ENCODE results near the gene PNLDC1. TPM values are rescaled to one million over a fixed set of nuclear protein-coding genes. Genes with fewer than 3 reads are reported as not detected.

PNLDC1 gene
- total and polyA plus RNA-seq, 2 experiments from 2014 or later: 0.11 TPM; not detected in 1

GRCh38 chr6:159788276-159788675 is 11.8 kb upstream of the PNLDC1 start:
- no peaks in the 10 kb centered on the region for H3K36me3 ChIP-seq (replicated peaks; ENCODE audit: insufficient read depth, low read depth)
- peaks cover 30% of the 10 kb centered on the region for H3K4me1 ChIP-seq (ENCODE audit: insufficient read depth)
- peak overlapping the region; percentile 76 for H3K27ac ChIP-seq
- peak overlapping the region; percentile 35 for H3K4me3 ChIP-seq
- WGBS (ENCODE audit: low lambda C conversion rate, missing lambda C conversion rate): 35% methylated on average over 15 of the region's 15 CpGs
- TF ChIP-seq CTCF (IDR thresholded peaks at IDR 0.05; ENCODE audit: poor library complexity) (no peak), EZH2 (IDR thresholded peaks at IDR 0.05; ENCODE audit: borderline replicate concordance) (no peak), EZH2phosphoT487 (IDR thresholded peaks at IDR 0.05; ENCODE audit: low read depth, severe bottlenecking, unreplicated experiment) (no peak)
- H3K79me2 ChIP-seq: peaks cover 82% of the 10 kb centered on the region
- no peaks in the 10 kb centered on the region for H3K27me3 ChIP-seq
- H3K4me2 ChIP-seq: peak overlapping the region; percentile 92
- H2AFZ ChIP-seq: no peak overlapping the region
- H3K9me3 ChIP-seq (ENCODE audit: low read depth): no peaks in the 10 kb centered on the region
- peaks cover 19% of the 10 kb centered on the region for H4K20me1 ChIP-seq (ENCODE audit: insufficient read depth, poor library complexity, severe bottlenecking)
- no peaks in the 10 kb centered on the region for H3K9me2 ChIP-seq (replicated peaks; ENCODE audit: insufficient read depth)
- no peak for DNase-seq (ENCODE audit: low spot score)

- H3K27ac ChIP-seq: peak overlapping the region; percentile 76
- H3K9me3 ChIP-seq (ENCODE audit: low read depth): no peaks in the 10 kb centered on the region
- H3K27me3 ChIP-seq: no peaks in the 10 kb centered on the region
- H3K4me3 ChIP-seq: peak overlapping the region; percentile 35
- no peaks in the 10 kb centered on the region for H3K36me3 ChIP-seq (replicated peaks; ENCODE audit: insufficient read depth, low read depth)
- H3K4me1 ChIP-seq (ENCODE audit: insufficient read depth): peaks cover 32% of the 10 kb centered on the region
- peak overlapping the region; percentile 92 for H3K4me2 ChIP-seq
- WGBS (ENCODE audit: low lambda C conversion rate, missing lambda C conversion rate): under 1% methylated on average over 42 of the region's 60 CpGs
- peak overlapping the region; percentile 20 for H2AFZ ChIP-seq
- DNase-seq (ENCODE audit: low spot score): peak; percentile 68
- no peak for TF ChIP-seq EZH2phosphoT487 (IDR thresholded peaks at IDR 0.05; ENCODE audit: low read depth, severe bottlenecking, unreplicated experiment)
- no peak for TF ChIP-seq CTCF (IDR thresholded peaks at IDR 0.05; ENCODE audit: poor library complexity)
- TF ChIP-seq EZH2 (IDR thresholded peaks at IDR 0.05; ENCODE audit: borderline replicate concordance): no peak
- H4K20me1 ChIP-seq (ENCODE audit: insufficient read depth, poor library complexity, severe bottlenecking): peaks cover 19% of the 10 kb centered on the region
- H3K79me2 ChIP-seq: peaks cover 85% of the 10 kb centered on the region
- no peaks in the 10 kb centered on the region for H3K9me2 ChIP-seq (replicated peaks; ENCODE audit: insufficient read depth)
Observed at GRCh38 chr6:159788753-159789376, 11.2 kb upstream of the PNLDC1 start.

GRCh38 chr6:159789377-159790148 is 10.5 kb upstream of the PNLDC1 start, which contains the start of gene TCP1:
TCP1 (minus strand) TSS chr6:159789602; CDS start chr6:159789468, 134 bp downstream.
- no peaks in the 10 kb centered on the region for H3K9me3 ChIP-seq (ENCODE audit: low read depth)
- H3K36me3 ChIP-seq (replicated peaks; ENCODE audit: insufficient read depth, low read depth): no peaks in the 10 kb centered on the region
- no peaks in the 10 kb centered on the region for H3K9me2 ChIP-seq (replicated peaks; ENCODE audit: insufficient read depth)
- no peak for TF ChIP-seq EZH2 (IDR thresholded peaks at IDR 0.05; ENCODE audit: borderline replicate concordance)
- TF ChIP-seq CTCF (IDR thresholded peaks at IDR 0.05; ENCODE audit: poor library complexity): no peak
- TF ChIP-seq EZH2phosphoT487 (IDR thresholded peaks at IDR 0.05; ENCODE audit: low read depth, severe bottlenecking, unreplicated experiment): no peak
- peak within 1 kb of the TSS; percentile 83 for H3K27ac ChIP-seq
- peak within 1 kb of the TSS; percentile 45 for H2AFZ ChIP-seq
- H4K20me1 ChIP-seq (ENCODE audit: insufficient read depth, poor library complexity, severe bottlenecking): peaks cover 19% of the 10 kb centered on the region
- peak; percentile 100 for DNase-seq (ENCODE audit: low spot score)
- peak within 1 kb of the TSS; percentile 53 for H3K4me3 ChIP-seq
- WGBS (ENCODE audit: low lambda C conversion rate, missing lambda C conversion rate): 2% methylated on average over 60 of the region's 64 CpGs
- H3K4me1 ChIP-seq (ENCODE audit: insufficient read depth): peaks cover 32% of the 10 kb centered on the region
- H3K4me2 ChIP-seq: peak within 1 kb of the TSS; percentile 92
- H3K79me2 ChIP-seq: peaks cover 87% of the 10 kb centered on the region
- no peaks in the 10 kb centered on the region for H3K27me3 ChIP-seq

Measured in hepatocyte (in vitro differentiated cells).